ENCODE data around the gene PRLR. TPM values are rescaled to one million over a fixed set of nuclear protein-coding genes. Genes with fewer than 3 reads are reported as not detected.

Gene PRLR
- total and polyA plus RNA-seq, 2 of the 13 experiments (the other 11 are each of a cell fraction or from before 2014, with no cell fraction given), result 12.2 to 13.3 TPM

- no peak for TF ChIP-seq BCLAF1 (IDR thresholded peaks at IDR 0.05)
- TF ChIP-seq CCAR2 (optimal IDR thresholded peaks at IDR 0.05; ENCODE audit: low read depth, low read length), result no peak
- TF ChIP-seq ZBTB4 (CRISPR knock-in tag; IDR thresholded peaks at IDR 0.05; ENCODE audit: borderline replicate concordance), result no peak
- TF ChIP-seq FLYWCH1 (CRISPR knock-in tag; IDR thresholded peaks at IDR 0.05), result no peak
- 0 out of 2 replicates have a peak, but pooled peaks have one; percentile 36 for TF ChIP-seq SAP130 (CRISPR knock-in tag; IDR thresholded peaks at IDR 0.05; ENCODE audit: low read depth)
- TF ChIP-seq TCF7L2 (IDR thresholded peaks at IDR 0.05; ENCODE audit: low read depth, low read length), result no peak
- peak; percentile 53; the same call in 1 of the 2 replicates for TF ChIP-seq ZNF614 (CRISPR knock-in tag; IDR thresholded peaks at IDR 0.05; ENCODE audit: borderline replicate concordance)
- no peak for TF ChIP-seq ZFP41 (CRISPR knock-in tag; IDR thresholded peaks at IDR 0.05; ENCODE audit: borderline replicate concordance)
- no peak for TF ChIP-seq PAX8 (CRISPR knock-in tag; IDR thresholded peaks at IDR 0.05; ENCODE audit: borderline replicate concordance)
- TF ChIP-seq PRMT3 (CRISPR knock-in tag; IDR thresholded peaks at IDR 0.05; ENCODE audit: borderline replicate concordance, low read depth), result no peak
- no peak for TF ChIP-seq ZSCAN25 (CRISPR knock-in tag; IDR thresholded peaks at IDR 0.05)
- no peak for TF ChIP-seq MXD1 (CRISPR knock-in tag; IDR thresholded peaks at IDR 0.05)
- no peak for TF ChIP-seq SRY (CRISPR knock-in tag; IDR thresholded peaks at IDR 0.05)
- TF ChIP-seq HNRNPLL (IDR thresholded peaks at IDR 0.05; ENCODE audit: low read depth, low read length, poor library complexity, severe bottlenecking), result no peak
- TF ChIP-seq ZNF44 (CRISPR knock-in tag; IDR thresholded peaks at IDR 0.05), result no peak
- TF ChIP-seq GABPB1 (CRISPR knock-in tag; IDR thresholded peaks at IDR 0.05), result peak; percentile 81
- TF ChIP-seq ZNF260 (CRISPR knock-in tag; IDR thresholded peaks at IDR 0.05; ENCODE audit: borderline replicate concordance, low read depth), result no peak
- no peak for TF ChIP-seq HOXD1 (CRISPR knock-in tag; IDR thresholded peaks at IDR 0.05)
- peak; percentile 19; the same call in 1 of the 2 replicates for TF ChIP-seq PATZ1 (CRISPR knock-in tag; IDR thresholded peaks at IDR 0.05)
- 0 out of 2 replicates have a peak, but pooled peaks have one; percentile 1 for TF ChIP-seq ZNF350 (CRISPR knock-in tag; IDR thresholded peaks at IDR 0.05; ENCODE audit: borderline replicate concordance, low read depth)
- no peak for TF ChIP-seq NFRKB (IDR thresholded peaks at IDR 0.05)
- TF ChIP-seq AGO1 (IDR thresholded peaks at IDR 0.05; ENCODE audit: low read depth, low read length, poor library complexity, severe bottlenecking), result no peak
These were observed at the start of gene PRLR (continued) for GRCh38 chr5:35230038-35230611.
